ENCODE results near the gene KIAA1755.

KIAA1755 gene

GRCh38 chr20:38202153-38202981, 58.2 kb downstream of the KIAA1755 start:
- DNase-seq: no peak

DNA sequence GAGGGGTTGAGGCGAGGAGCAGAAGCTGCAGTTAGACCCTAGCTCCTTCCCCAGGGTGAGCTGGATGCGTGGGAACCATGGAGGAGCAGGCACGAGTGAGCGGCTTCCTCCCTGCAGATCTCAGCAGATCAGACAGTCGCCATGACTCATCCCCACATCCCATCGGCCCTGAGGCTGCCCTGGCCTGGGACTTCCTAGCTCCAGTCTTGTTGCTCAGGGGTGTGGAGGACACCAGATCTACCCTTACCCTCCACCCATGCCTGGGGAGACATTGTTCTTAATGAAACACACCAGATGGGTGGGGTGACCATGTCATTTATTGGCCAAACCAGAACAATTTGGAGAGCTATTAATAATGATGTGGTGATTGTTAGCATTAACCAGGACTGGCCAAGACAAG, 59.2 kb downstream of the KIAA1755 start:
- DNase-seq: no peak

- no peak for DNase-seq
These were observed 59.9 kb downstream of the KIAA1755 start for GRCh38 chr20:38200646-38201045.

GRCh38 chr20:38199501-38200390, 60.8 kb downstream of the KIAA1755 start:
- no peak for DNase-seq

- no peak for DNase-seq
These were observed 62.2 kb downstream of the KIAA1755 start for GRCh38 chr20:38198238-38198861.

- DNase-seq: no peak
These were observed 62.9 kb downstream of the KIAA1755 start for GRCh38 chr20:38197619-38198018.

DNA sequence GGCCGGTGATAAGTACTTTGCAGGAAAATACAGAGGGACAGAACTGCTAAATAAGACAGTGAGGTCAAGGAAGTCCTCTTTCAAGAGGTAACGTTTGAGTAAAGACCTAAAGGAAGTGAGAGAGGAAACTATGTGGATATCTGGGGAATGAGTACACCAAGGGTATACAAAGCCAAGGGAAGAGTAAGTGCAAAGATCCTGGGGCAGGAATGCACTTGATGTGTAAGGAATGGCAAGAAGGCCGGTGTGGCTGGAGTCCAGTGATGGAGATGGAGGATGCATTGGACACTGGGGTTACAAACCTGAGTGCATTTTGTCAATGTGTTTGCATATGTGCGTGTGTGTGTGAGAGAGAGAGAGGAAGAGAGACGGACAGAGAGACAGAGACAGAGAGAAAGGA, 63.3 kb downstream of the KIAA1755 start:
- no peak for DNase-seq

- DNase-seq: no peak
These were observed 63.9 kb downstream of the KIAA1755 start for GRCh38 chr20:38196592-38196991.

- no peak for DNase-seq
These were observed 64.5 kb downstream of the KIAA1755 start for GRCh38 chr20:38196076-38196475.

DNA sequence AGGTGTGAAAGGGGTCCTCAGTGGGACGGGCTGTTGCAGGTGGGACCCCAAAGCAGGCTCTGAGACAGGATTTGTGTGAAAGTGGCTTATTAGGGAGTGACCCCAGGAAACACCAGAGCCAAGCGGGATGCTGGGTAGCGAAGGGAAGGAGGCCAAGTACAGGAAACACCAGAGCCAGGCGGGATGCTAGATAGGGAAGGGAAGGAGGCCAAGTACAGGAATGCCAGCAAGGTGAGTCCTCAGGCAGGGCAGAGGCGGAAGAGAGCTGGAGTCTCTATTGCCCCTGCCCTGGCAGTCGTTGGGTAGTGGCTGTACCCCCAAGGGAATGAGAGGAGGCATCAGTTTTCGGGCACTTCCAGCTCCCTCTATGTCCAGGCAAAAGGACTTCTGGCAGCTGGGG, 65.0 kb downstream of the KIAA1755 start:
- no peak for DNase-seq

DNA sequence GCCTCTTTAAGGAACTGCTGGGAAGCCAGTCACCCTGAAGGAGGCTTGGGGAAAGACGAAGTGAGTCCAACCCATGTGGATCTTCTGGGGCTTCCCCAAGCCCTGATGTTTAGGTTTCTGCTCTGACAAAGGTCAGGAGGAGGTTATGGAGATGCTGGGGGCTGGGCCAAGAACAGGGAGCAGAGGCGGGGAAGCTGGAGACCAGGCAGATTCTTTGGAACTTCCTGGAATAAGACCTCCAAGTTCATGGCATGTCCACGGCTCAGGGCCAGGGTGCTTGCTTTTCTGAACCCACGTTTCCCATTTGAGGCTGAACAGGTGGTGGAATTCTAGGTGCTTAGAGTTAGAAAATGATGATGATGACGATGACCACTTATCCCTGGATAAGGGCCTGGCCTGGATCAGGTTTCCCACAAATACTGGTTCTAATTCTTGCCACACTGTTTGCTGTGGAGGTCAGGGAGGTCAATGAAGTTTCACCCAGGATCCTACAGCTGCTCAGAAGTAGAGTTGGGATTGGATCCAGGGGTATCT, 65.5 kb downstream of the KIAA1755 start:
- no peak for DNase-seq

GRCh38 chr20:38193586-38194105, 66.9 kb downstream of the KIAA1755 start:
- no peak for DNase-seq

DNA sequence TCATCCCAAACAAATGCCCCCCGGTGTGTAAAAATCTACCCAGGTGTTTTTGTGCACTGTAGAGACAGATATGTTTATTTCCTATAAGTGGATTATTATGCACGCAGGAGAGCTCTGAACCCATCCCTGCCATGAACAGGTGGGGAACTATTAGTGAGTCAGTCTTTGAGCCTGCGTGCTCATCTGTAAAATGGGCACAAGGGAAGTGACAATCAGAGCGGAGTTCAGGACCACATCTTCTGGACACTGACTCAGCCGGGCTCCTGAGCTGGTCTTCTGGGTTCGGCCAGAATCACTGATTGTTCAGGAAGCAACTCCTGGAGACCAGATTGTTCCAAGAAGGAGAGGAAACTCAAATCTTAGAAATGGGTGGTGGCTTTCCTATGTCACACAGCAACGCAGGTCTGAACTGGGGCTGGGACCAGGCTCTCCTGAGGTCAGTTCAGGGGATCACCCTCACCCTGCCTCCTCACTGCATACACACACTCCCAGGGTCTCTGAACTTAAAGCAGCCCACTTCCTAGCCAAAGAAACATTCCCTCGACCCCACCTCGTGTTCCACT, 68.1 kb downstream of the KIAA1755 start:
- DNase-seq: no peak

DNA sequence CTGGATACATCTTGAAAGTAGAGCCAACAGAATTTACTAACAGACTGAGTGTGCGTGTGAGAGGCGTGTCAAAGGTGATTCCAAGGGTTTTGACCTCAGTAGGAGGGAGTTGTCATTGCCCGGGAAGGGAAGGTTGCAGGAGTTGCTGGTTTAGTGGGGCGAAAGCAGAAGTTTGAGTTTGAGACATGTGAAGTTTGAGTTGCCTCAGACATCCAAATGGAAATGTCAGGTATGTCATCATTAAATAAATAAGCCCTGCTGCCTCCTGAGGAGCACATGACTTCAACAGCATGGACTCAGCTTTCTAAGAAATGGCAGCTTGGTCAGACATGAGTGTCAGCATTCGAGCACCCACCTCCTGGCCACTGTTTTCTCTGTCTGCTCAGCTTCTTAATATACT, 68.9 kb downstream of the KIAA1755 start:
- no peak for DNase-seq

- no peak for DNase-seq
These were observed 69.6 kb downstream of the KIAA1755 start for GRCh38 chr20:38190936-38191371.

DNA sequence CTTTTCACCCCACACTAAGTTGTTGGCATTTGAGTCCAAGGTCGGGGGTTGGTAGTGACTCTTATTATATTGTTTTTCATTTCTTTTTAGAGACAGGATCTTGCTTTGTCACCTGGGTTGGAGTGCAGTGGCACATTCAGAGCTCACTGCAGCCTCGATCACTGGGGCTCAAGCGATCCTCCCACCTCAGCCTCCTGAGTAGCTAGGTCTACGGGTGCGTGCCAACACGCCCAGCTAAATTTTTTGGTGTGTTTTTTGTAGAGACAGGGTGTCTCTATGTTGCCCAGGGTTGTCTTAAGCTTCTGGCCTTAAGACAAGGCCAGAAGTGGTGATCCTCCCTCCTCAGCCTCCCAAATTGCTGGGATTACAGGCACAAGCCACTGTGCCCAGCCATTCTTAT, 70.4 kb downstream of the KIAA1755 start:
- no peak for DNase-seq

DNA sequence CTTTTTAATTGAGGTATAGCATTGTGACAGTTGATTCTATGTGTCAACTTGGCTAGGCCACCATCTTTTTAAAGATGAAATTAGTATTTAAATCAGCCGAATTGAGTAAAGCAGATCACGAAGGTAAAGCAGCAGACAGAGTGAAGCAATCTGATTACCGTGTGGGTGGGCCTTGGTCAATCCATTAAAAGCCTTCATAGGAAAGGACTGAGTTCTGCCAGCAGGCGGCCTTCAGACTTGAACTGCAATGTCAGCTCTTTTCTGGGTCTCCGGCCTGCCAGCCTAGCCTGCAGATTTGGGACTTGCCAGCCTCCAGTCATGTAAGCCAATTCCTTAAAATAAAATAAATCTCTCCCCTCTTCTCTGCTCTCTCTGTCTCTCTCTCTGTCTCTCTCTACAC, 73.0 kb downstream of the KIAA1755 start:
- DNase-seq: no peak

GRCh38 chr20:38186788-38187221, 73.7 kb downstream of the KIAA1755 start:
- no peak for DNase-seq

DNA sequence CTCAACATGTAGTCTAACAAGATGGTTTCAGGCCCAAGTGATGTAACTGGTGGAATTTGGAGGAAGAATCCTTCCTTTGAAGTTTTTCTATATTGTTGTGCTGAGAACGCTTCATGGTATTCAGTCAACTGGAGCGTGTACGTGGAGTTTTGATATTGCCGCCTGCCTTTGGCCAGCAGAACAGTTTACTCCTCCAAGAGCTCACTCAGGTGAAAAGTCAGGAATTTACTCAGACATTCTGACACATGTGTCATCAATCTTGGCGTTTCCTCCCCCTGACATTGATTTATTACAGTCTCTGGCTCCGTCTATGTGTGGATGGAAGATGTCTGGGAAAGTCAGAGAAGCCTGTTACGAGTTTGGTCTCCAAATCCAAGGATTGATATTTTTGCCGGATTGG, 76.4 kb downstream of the KIAA1755 start:
- no peak for DNase-seq

- DNase-seq: no peak
These were observed 78.6 kb downstream of the KIAA1755 start for GRCh38 chr20:38181971-38182370.

DNA sequence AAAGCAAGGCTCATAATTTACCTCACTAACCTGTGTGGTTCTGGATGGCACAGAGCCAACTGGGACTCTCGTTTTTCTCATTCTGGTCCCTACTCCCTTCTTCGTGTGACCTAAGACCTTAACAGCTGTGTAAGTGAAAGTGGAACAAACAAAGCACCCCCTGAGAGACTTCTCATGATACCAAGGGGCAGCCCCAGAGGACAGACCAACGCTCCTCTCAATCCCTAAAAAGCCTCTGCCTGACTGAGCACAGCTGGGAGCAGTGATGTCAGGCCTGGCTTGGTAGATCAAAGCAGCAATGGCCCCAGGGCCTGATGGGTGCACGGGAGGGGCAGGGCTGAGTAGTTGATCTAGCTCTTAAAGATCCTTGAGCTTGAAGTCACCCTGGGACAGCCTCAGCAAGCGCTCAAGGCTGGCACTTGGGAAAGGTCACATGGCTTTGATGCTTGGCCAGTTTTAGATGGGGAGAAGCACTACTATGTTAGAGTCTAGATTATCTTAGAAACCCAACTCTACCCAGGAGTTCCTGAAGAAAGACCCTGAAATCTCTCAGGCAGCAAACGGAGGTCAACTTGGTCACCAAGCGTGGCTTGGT, 79.2 kb downstream of the KIAA1755 start:
- DNase-seq: peak in 1 of 2 experiments; percentile 23

- DNase-seq: no peak
These were observed 79.8 kb downstream of the KIAA1755 start for GRCh38 chr20:38180781-38181180.

Measured in NCI-H187 (cell line).